ENCODE data around the gene SYCE3.

The SYCE3 gene

GRCh38 chr22:50600538-50600937 lies 37.8 kb upstream of the SYCE3 start, which contains the start of gene MAPK8IP2:
TSS of gene MAPK8IP2 (plus strand) at chr22:50600793. CDS start at chr22:50600819, 26 bp downstream.
- peak; percentile 36 for DNase-seq (ENCODE audit: low spot score)

- DNase-seq (ENCODE audit: low spot score): peak; percentile 47
Observed at GRCh38 chr22:50599816-50600455, 37.2 kb upstream of the SYCE3 start.

- no peak for DNase-seq (ENCODE audit: low spot score)
Observed at GRCh38 chr22:50597097-50597496, 34.4 kb upstream of the SYCE3 start.

GRCh38 chr22:50595189-50595588 lies 32.5 kb upstream of the SYCE3 start:
- no peak for DNase-seq (ENCODE audit: low spot score)

- no peak for DNase-seq (ENCODE audit: low spot score)
Observed at GRCh38 chr22:50587407-50587806, 24.7 kb upstream of the SYCE3 start.

GRCh38 chr22:50586416-50586815 lies 23.7 kb upstream of the SYCE3 start:
- DNase-seq (ENCODE audit: low spot score): no peak

- DNase-seq (ENCODE audit: low spot score): no peak
Observed at GRCh38 chr22:50585781-50586180, 23.1 kb upstream of the SYCE3 start.

- DNase-seq (ENCODE audit: low spot score): no peak
Observed at GRCh38 chr22:50585238-50585637, 22.5 kb upstream of the SYCE3 start.

GRCh38 chr22:50584106-50585096 lies 21.7 kb upstream of the SYCE3 start:
- DNase-seq (ENCODE audit: low spot score): no peak

- DNase-seq (ENCODE audit: low spot score): no peak
Observed at GRCh38 chr22:50583294-50583861, 20.7 kb upstream of the SYCE3 start.

GRCh38 chr22:50582493-50583293 lies 20.0 kb upstream of the SYCE3 start, which contains the start of gene CHKB:
TSS of gene CHKB (minus strand) at chr22:50582849. CDS start at chr22:50582781, 68 bp downstream.
- DNase-seq (ENCODE audit: low spot score): peak; percentile 98

GRCh38 chr22:50581950-50582492 lies 19.3 kb upstream of the SYCE3 start:
- DNase-seq (ENCODE audit: low spot score): peak; percentile 31

- DNase-seq (ENCODE audit: low spot score): no peak
Observed at GRCh38 chr22:50581031-50581949, 18.6 kb upstream of the SYCE3 start.

- no peak for DNase-seq (ENCODE audit: low spot score)
Observed at GRCh38 chr22:50579752-50580151, 17.0 kb upstream of the SYCE3 start.

- no peak for DNase-seq (ENCODE audit: low spot score)
Observed at GRCh38 chr22:50578776-50579310, 16.1 kb upstream of the SYCE3 start.

- DNase-seq (ENCODE audit: low spot score): no peak
Observed at GRCh38 chr22:50577987-50578775, 15.5 kb upstream of the SYCE3 start, which contains the start of gene CPT1B. TSS of gene CPT1B (minus strand) at chr22:50578427. CDS start at chr22:50577915, 512 bp downstream.

GRCh38 chr22:50577697-50577986 lies 14.9 kb upstream of the SYCE3 start:
- no peak for DNase-seq (ENCODE audit: low spot score)

GRCh38 chr22:50576806-50577696 lies 14.3 kb upstream of the SYCE3 start:
- no peak for DNase-seq (ENCODE audit: low spot score)
